Activated gamma-delta T cell treated with anti-CD3 and anti-CD28 coated beads, Interleukin-2, amount 50 U/mL, for 16 hours (primary cell): ENCODE data around the gene SOX14.

ENCODE experiments used
- DNase-seq: peaks from one replicate; pipeline ENCODE4 v3.0.0-alpha.2; 2020; ENCODE audit warnings: low read depth

The SOX14 gene

GRCh38 chr3:137764001-137764433, at the start of gene SOX14:
SOX14 (plus strand) TSS chr3:137764315; CDS start chr3:137764785, 470 bp downstream.
- DNase-seq = no peak

- DNase-seq = no peak
Measured at GRCh38 chr3:137714551-137714950, 49.6 kb upstream of the SOX14 start.

DNA sequence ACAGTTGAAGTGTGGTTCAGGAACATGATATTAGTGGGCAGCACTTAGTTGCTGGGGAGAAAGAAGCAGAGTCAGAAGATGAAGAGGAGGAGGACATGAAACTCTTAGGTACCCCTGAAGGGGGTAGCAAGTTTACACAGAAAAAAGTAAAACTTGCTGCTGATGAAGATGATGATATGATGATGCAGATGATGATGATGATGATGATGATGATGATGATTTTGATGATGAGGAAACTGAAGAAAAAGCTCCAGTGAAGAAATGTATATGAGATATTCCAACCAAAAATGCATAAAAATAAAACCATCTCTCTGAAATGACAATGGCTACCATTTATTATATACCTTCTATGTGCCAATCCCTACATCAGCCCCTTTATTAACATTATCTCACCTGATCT, 39.9 kb upstream of the SOX14 start:
- no peak for DNase-seq

- no peak for DNase-seq
Measured at GRCh38 chr3:137737208-137737607, 26.9 kb upstream of the SOX14 start.

DNA sequence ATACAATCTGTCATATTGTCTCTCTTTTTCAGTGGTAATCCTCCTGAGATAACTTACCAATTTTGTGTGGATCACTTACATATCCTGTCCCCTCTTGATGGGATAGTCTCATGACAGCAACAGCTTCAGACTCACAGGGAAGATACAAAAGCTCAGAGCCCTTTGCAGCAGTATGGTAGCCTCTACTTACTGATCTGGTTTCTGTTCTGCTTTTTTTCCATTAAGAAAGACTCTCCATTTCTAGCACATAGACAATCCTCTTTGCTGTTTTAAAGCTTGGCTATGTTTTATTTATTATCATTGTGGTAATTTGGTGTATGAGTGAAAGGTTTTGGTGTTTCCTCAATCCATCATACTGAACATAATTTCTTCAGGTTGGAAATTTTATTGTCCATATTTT, 25.4 kb upstream of the SOX14 start:
- DNase-seq = no peak

GRCh38 chr3:137743608-137744007, 20.5 kb upstream of the SOX14 start:
- DNase-seq = no peak

DNA sequence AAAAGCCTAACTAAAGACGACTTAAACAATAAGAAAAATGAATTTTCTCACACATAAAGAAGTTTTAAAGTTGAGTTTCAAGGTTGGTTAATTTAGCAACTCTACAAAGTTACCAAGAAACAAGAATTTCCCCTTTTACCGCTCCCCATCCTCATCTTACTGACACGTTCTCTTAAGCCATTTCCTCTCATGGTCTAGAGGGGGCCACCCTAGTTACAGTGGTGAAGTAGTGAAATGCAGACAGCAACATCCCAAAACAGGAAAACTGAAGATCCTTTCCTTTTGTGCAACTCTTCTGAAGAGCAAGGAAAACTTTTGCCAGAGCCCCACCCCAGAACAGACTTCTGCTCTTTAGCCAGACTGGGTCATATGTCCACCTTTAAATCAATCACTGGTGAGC, 17.3 kb upstream of the SOX14 start:
- no peak for DNase-seq

DNA sequence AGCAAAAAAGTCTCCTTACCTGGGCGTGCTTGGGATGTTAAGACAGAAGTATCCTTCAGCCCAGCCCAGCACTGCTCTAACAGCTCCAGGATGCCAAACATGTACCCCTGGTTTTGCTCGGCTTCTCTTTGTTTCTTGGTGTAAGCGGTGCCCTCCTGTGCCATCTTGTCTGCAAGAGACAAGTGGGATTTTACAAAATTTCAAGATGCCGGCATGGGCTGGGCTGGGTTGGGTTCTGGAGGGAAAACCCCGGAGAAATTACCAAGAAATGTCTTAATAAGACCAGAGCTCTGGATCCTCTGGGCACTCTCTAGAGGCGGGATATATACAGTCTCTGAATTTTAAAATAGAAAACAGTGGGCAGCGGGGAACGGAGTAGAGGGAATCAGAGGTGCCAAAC, 4.6 kb upstream of the SOX14 start:
- no peak for DNase-seq

DNA sequence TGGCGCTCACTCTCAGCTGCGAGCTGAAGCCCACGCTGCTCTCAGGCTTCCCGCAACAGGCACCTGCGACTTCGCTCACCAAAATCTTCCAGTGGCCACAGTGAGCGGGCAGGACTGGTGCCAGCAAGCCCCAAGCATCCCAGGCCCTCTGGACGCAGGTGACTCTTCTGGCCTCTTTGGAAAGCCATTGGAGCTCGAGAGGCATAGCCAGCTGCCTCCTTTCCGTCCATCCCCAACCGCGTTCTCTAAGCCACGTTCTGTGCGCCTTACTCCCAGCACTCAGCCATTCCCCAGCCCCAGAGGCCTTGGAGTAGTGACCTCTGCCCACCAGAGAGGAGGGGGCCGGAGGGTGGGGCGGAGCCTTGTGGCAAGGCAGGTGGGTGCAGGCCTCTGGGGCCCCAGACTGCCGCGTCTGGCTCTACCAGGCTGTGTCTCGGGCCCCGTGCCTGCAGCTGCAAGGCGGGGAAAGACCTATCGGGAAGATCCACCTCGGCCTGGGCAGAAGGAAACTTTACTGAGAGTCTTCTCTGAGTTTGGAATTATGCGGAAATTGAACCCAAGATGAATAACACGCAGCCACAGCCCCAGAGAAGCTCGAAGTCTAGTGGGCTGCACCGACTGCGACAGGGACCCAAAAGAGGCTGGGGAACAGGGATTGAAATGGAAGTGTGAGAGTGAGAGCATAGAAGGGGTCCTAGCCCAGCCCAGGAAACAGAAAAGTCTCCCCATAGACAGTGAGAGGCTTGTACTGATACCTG, 3.6 kb upstream of the SOX14 start:
- DNase-seq = no peak

DNA sequence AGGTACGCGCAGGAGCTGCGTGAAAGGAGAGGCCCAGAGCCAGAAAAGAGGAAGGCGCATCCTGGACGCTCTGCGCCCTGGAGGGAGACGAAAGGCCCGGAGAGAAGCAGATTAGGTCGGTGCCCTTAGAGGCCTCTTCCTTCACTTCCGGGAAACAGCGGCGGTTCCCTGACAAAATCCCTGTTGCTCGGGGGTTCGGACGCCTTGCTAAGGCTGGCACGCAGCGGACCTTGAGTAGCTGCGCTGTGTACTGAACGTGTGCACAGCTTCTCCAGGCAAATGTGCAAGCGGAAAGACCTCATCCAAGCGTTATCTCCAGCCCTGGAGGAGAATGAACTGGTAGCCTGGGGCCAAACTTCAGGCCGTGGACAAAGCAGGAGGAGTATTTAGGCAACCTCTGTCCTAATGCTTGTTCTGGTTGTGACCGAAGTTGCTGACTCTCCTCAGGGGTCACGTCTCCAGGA, 3.0 kb upstream of the SOX14 start:
- DNase-seq = no peak

DNA sequence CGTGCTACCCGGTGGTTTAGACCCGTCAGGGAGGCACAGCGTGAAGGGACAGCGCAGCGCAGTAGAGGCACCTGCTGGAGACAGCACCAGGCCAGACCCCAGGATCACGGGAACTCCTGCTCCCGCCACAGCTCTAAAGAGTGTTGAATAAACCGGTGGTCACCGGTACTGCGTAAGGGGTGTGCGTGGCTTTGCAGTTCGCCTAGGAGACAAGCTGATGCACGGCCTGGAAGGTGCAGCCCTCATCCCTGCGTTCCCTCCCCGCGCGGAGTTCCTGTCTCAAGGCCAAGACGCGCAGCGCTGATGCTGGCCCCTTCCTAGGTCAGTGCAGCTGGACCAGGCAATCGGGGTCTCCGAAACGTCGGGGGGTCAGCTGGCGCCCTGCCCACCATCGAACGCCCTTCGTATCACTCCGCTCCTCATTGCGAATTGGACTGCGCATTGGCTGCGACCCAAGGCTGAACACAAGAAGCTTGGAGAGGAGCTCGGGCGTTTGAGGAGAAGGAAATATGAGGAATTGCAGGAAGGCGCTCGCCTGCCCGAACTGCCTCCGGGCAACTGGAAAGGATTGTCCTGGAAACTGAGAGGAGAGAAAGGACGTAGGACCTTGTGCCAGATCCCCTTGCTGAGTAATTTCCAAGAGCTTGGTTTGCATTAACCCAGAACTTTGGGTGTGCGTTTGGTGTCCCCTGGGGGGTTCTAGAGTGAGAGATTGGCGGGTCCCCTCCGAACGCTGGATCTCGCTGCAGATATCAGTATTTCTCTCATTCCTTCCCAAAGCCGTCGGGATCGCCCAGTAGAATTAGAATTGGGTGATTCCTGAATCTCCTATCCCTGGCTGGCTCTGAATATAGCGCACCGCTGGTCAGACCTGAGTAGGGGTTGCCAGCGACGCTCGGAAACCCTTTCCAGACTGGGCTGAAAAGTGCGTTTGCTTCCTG, 2.3 kb upstream of the SOX14 start:
- DNase-seq = no peak

DNA sequence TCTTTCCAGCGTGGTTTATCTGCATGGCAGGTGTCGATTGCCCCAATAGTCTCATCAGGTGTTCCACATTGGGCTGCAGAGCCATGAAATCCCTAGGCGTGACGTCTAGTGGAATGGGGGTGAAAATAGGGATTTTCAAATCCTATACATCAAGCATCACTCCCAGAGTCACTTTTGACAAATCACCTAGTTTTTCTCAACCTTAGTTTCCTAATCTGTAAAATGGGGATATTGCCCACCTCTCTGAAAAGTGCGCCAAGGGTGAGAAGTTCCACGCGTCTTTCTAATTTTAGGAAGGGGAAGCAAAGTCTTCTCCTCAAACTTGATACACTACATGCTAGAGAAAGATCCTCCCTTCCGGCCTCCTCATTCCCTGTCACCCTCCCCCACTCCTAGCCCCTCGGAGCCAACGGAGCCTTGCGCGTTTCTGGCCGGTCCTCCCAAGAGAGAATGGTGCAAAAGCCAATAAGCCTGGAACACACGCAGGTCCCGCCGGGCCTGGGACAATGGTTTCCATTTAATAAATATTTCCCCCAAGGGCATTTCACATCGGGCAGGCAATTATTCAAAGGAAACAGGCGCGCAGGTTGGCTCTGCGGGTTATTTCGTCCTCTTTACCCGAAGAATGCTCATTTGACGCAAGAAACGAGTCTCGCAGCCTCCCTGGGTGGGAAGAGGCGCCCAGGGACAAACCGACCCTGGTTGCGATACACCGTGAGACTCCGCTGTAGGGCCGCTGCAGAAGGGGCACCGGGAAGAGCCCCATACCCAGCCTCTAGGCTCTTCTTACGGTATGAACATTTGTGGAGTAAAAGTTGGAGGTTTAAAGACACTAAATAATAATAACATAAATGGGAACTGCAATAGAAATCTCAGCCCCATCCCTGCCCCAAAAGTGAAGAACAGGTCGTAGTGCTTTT, 1.2 kb upstream of the SOX14 start:
- no peak for DNase-seq

DNA sequence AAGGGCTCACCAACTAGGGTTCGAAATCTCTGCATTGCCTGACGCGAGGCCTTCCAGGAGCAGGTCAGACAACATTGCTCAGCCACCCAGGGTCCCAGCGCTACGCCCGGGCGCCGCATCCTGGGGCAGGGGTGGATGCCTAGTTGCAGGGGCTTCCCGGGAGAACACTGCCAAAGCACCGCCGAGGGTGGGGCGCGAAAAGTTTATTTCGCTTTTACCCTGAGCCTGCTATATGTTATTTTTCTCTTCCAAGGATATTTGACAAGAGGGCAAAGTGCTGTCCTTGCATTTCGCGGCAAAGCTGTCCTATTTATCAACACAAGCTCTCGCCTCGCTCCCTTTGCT, 549 bp upstream of the SOX14 start:
- no peak for DNase-seq

DNA sequence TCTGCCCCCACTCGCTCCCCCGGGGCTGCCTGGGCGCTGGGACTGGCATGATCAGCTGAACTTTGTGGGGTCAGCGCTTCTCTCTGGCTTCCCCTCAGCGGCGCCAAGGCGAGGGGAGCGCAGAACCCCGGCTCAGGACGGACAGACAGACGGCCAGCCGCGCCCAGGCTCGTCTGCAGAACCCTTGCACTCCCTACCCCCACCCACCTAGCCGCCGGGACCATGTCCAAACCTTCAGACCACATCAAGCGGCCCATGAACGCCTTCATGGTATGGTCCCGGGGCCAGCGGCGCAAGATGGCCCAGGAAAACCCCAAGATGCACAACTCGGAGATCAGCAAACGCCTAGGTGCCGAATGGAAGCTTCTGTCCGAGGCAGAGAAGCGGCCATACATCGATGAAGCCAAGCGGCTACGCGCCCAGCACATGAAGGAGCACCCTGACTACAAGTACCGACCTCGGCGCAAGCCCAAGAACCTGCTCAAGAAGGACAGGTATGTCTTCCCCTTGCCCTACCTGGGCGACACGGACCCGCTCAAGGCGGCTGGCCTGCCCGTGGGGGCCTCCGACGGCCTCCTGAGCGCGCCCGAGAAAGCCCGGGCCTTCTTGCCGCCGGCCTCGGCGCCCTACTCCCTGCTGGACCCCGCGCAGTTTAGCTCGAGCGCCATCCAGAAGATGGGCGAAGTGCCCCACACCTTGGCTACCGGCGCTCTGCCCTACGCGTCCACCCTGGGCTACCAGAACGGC, 621 bp downstream of the SOX14 start:
- DNase-seq = no peak

GRCh38 chr3:137765310-137766033, 1.4 kb downstream of the SOX14 start:
- no peak for DNase-seq

- no peak for DNase-seq
Measured at GRCh38 chr3:137766041-137766875, 2.1 kb downstream of the SOX14 start.

DNA sequence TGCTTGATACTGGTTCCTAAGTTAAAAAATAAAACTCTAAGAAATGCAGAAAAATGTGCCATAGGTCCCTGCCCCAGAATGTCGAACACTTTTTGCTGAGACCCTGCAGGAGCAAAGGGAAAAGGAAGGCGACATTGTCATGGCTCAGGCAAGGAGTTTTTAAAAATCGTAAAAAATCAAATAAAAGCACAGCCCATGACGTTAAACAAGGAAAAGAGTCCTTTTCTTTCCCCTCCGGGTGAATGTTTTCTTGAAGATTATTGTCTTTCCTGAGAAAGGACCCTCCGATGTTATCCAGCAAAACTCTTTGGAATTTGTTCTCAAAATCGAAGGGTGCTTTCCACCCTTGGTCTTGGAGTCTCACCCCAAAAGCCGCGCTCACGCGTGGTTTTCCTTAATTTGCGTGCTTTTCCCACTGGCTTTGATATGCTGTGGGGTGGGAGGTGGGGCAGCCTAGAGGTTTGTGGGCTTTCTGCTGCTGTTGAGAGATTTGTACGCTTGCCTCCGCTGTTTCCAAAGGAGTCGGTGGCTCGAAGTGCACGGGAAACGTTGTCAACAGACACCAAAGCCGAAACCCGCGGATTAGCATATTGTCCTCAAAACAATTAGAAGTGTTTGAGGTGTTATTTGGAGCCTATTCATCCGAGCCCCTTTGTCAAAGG, 2.9 kb downstream of the SOX14 start:
- DNase-seq = no peak

DNA sequence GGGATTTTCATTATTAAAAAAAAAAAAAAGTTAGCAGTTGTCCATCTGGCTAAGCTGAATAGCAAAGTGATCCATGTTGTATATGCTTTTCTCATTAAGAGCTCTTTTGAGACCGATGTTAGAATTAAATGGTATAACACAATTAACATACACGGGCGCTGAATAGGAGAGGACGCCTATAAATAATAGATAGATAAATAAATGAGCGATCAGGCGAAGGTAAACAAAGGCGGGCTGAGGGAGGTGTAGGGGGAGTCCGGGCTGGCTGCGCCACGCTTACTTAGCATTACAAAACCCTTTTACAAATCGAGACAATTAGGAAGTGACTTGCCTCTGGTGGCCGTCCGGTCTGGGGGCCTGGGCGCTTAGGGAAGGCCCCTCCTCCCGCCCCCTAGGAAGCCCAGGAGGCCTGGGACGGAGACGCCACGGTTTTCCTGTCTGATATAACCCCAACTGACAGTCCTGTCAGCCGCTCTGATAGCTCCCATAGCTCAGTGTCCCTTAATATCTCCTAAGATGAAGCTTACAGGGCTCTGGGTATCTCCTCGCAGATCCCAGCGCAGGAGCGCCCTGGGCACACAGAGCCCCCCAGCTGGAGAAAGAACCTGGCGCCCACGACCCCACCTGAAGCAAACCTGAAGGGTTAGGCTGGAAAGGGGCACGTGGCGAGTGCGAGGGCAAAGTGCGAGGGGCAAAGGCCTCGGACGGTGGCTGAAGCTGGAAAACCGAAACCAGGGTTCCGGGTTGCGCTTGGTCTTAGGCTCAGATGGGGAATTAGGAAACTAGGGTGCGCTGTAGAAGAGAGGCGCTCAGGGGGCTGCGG, 3.6 kb downstream of the SOX14 start:
- no peak for DNase-seq
